HL-60 (cell line): Measurements from ENCODE around the gene ATP4A.

Experiments used
- DNase-seq, 2 experiments: peaks; one replicate each; pipeline ENCODE4 v3.0.0-alpha.2; 2010 to 2020; ENCODE audit warnings: low read depth in 1 of 2, low spot score in 1 of 2
- H3K27ac ChIP-seq: fragments of 250-450 bp; sonication (Bioruptor Pico); replicated peaks from 2 replicates; pipeline ENCODE4 v1.5.1; 2020; ENCODE audit warnings: mild to moderate bottlenecking, moderate library complexity
- H3K27me3 ChIP-seq: fragments of 250-450 bp; sonication (Bioruptor Pico); 2 replicates; pipeline ENCODE4 v1.5.1; 2021; ENCODE audit warnings: mild to moderate bottlenecking, moderate library complexity; ENCODE audit not compliant: insufficient read depth, poor library complexity, severe bottlenecking
- H3K4me3 ChIP-seq: replicated peaks from 2 replicates; pipeline ENCODE4 v1.5.1; 2011; ENCODE audit warnings: mild to moderate bottlenecking, control low read depth, low read length; ENCODE audit not compliant: insufficient read depth
- CTCF ChIP-seq: IDR thresholded peaks from one replicate; pipeline ENCODE4 v1.5.1; 2011; ENCODE audit warnings: low read length, control low read depth, inconsistent platforms; ENCODE audit not compliant: insufficient read depth
- GABPA ChIP-seq: IDR thresholded peaks from 2 replicates; pipeline ENCODE4 v1.6.1; 2012; ENCODE audit warnings: low read depth
- POLR2AphosphoS5 ChIP-seq: IDR thresholded peaks from 2 replicates; pipeline ENCODE4 v1.6.1; 2012; ENCODE audit warnings: low read depth
- REST ChIP-seq: IDR thresholded peaks from 2 replicates; pipeline ENCODE4 v1.6.1; 2012; ENCODE audit warnings: low read depth; ENCODE audit not compliant: insufficient replicate concordance
- SPI1 ChIP-seq: IDR thresholded peaks from 2 replicates; pipeline ENCODE4 v1.6.1; 2012; ENCODE audit warnings: low read depth, mild to moderate bottlenecking, borderline replicate concordance

Gene ATP4A

GRCh38 chr19:35546532-35546931 lies 16.9 kb downstream of the ATP4A start:
- no peak overlapping the region; the same call in 1 of the 2 replicates for H3K27ac ChIP-seq
- H3K27me3 ChIP-seq: no peaks in the 10 kb centered on the region
- peak overlapping the region; percentile 94 for H3K4me3 ChIP-seq
- no peak for DNase-seq
- TF ChIP-seq REST: no peak
- no peak for TF ChIP-seq CTCF
- no peak for TF ChIP-seq GABPA
- no peak for TF ChIP-seq SPI1
- TF ChIP-seq POLR2AphosphoS5: no peak

GRCh38 chr19:35545855-35546381 lies 17.5 kb downstream of the ATP4A start:
- peak; percentile 28 to 70 for DNase-seq
- H3K4me3 ChIP-seq: peak overlapping the region; percentile 94
- H3K27ac ChIP-seq: peak overlapping the region; percentile 88
- TF ChIP-seq REST (no peak), SPI1 (no peak), POLR2AphosphoS5 (no peak)
- H3K27me3 ChIP-seq: no peaks in the 10 kb centered on the region

GRCh38 chr19:35545001-35545854 lies 18.2 kb downstream of the ATP4A start, which contains the start of gene TMEM147:
TSS of gene TMEM147 (plus strand) at chr19:35545626. CDS start at chr19:35545740, 114 bp downstream.
- no peaks in the 10 kb centered on the region for H3K27me3 ChIP-seq
- TF ChIP-seq SPI1: no peak
- TF ChIP-seq GABPA: 0 out of 2 replicates have a peak, but pooled peaks have one; percentile 48
- TF ChIP-seq POLR2AphosphoS5: peak; percentile 75
- no peak for TF ChIP-seq REST
- no peak for TF ChIP-seq CTCF
- peak; percentile 88 to 91 for DNase-seq
- peak within 1 kb of the TSS; percentile 94 for H3K4me3 ChIP-seq
- peak within 1 kb of the TSS; percentile 88 for H3K27ac ChIP-seq
